ENCODE results near the gene DGKH.

DNA sequence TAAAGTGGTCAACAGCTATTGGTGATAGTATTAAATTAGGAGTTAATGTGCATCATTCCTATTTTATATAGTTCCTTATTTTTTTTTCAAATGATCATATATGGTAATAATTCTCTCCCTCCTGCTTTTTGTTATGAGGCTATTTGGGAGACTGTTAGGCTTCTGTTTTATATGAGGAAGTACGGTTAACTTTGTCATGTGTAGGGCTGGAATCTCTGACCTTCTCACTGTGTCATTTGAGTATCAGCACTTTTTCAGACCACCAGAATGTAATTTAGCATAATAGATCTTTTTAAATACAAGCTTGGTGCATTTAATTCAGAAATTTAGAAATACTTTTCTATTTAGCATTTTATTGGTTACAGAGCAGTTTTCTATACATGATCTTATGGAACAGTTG lies 7.7 kb downstream of the DGKH start:
- TF ChIP-seq, protein P1, sequence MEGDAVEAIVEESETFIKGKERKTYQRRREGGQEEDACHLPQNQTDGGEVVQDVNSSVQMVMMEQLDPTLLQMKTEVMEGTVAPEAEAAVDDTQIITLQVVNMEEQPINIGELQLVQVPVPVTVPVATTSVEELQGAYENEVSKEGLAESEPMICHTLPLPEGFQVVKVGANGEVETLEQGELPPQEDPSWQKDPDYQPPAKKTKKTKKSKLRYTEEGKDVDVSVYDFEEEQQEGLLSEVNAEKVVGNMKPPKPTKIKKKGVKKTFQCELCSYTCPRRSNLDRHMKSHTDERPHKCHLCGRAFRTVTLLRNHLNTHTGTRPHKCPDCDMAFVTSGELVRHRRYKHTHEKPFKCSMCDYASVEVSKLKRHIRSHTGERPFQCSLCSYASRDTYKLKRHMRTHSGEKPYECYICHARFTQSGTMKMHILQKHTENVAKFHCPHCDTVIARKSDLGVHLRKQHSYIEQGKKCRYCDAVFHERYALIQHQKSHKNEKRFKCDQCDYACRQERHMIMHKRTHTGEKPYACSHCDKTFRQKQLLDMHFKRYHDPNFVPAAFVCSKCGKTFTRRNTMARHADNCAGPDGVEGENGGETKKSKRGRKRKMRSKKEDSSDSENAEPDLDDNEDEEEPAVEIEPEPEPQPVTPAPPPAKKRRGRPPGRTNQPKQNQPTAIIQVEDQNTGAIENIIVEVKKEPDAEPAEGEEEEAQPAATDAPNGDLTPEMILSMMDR (IDR thresholded peaks at IDR 0.05) = no peak
- no peak for TF ChIP-seq ZFX (IDR thresholded peaks at IDR 0.05; ENCODE audit: borderline replicate concordance)
